Mucosa of descending colon (tissue), 3 donors: Measurements from ENCODE around the gene ANKMY1. TPM values are rescaled to one million over a fixed set of nuclear protein-coding genes. Genes with fewer than 3 reads are reported as not detected.

Source experiments
- ATAC-seq: fragments of 200-7000 bp; cut with Tn5 transposase; one replicate; pipeline ENCODE4 v1.9.1; 2020; ENCODE audit warnings: mild to moderate bottlenecking, moderate library complexity
- DNase-seq, 3 donors: peaks; one replicate each; pipeline ENCODE4 v3.0.0-alpha.2; 2020
- H3K36me3 ChIP-seq: fragments of 200-600 bp; one replicate; pipeline ENCODE4 v1.8.0; 2021; ENCODE audit warnings: low read depth, mild to moderate bottlenecking
- H3K4me1 ChIP-seq: fragments of 200-600 bp; one replicate; pipeline ENCODE4 v1.8.0; 2021; ENCODE audit warnings: low read depth, mild to moderate bottlenecking
- H3K4me3 ChIP-seq: fragments of 200-600 bp; one replicate; pipeline ENCODE4 v1.8.0; 2021; ENCODE audit warnings: mild to moderate bottlenecking
- H3K9me3 ChIP-seq: fragments of 200-600 bp; one replicate; pipeline ENCODE4 v1.8.0; 2021; ENCODE audit warnings: mild to moderate bottlenecking
- CTCF ChIP-seq: fragments of 200-600 bp; IDR thresholded peaks from one replicate; pipeline ENCODE4 v1.8.0; 2022; ENCODE audit warnings: antibody characterized with exemption, mild to moderate bottlenecking
- intact Hi-C, 2 donors: fragments of 100-400 bp; cut with DNase I in 1 of 2; cut with micrococcal nuclease in 1 of 2; formaldehyde crosslinking; loops; one replicate each; pipeline versions ENCODE4 v1.11.0 to v1.11.1; 2022; cut with DNase I, micrococcal nuclease
- total RNA-seq, 3 donors: library from RNA; stranded (reverse); fragmentation: NEBNext Ultra II Directional in 2 of 3; extraction: Animal tissue kit (Norgen Biotek cat#: 25700) in 2 of 3; gene quantifications; one replicate each; pipeline versions ENCODE4 v1.2.1 to v1.2.4, GENCODE V29; 2021 to 2023
- donor health status: DM: no; HTN: no; CAD: no; lungs with moderate emphysema.
- donor health status: DM: no; HTN: no; CAD: no.
- donor health status: DM: no; HTN: yes; CAD: no.

ANKMY1 gene
- total RNA-seq, 3 donors from 2014 or later = 23.0 to 32.7 (median 23.5) TPM

GRCh38 chr2:240596080-240596460 is 38.3 kb upstream of the ANKMY1 start:
- DNase-seq (peak in 1 of 3 donors; percentile 41), ATAC-seq (no peak)
- TF ChIP-seq CTCF = no peak
- Histone ChIP-seq H3K4me3 (no peak overlapping the region), H3K9me3 (no peaks in the 10 kb centered on the region), H3K36me3 (no peaks in the 10 kb centered on the region), H3K4me1 (no peaks in the 10 kb centered on the region)
- intact Hi-C loops = no loop called here

DNA sequence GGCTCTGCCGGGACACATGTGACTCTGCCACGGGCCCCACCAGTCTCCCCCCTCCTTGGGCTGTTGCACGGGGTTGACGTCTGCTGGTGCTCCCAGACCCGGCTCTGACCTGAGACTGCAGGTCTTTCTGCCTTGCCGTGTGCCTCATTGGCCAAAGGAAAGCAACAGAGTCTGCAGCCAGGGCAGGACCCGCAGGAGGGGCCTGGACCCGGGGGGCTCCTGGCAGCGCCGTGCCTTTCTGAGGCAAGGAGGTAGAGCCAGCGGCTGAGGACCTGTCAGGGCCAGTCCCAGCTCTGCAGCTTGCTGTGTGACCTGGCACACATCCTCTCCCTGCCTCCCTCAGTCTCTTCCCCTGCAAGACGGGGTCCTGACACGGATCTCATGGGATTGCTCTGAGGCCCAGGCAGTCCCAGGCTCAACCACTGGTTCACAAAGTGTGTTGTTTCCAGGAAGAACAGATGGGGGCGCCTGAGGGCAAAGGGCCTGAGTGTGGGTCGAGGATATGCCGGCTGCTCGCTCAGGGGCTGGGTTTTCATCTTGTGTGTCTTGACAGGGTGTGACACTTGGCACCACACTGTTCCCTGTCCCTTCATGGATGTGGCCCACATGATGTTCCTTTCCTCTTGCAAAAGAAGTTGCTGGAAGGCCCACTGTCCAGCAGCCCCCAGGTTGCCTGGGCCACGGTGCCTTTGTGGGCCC is 37.7 kb upstream of the ANKMY1 start:
- Histone ChIP-seq H3K9me3 (no peaks in the 10 kb centered on the region), H3K36me3 (no peaks in the 10 kb centered on the region)
- intact Hi-C loops = no loop called here

GRCh38 chr2:240594511-240595380 is 37.0 kb upstream of the ANKMY1 start:
- no peak for TF ChIP-seq CTCF
- Histone ChIP-seq H3K4me3 (no peak overlapping the region), H3K36me3 (no peaks in the 10 kb centered on the region), H3K4me1 (no peaks in the 10 kb centered on the region), H3K9me3 (no peaks in the 10 kb centered on the region)
- DNase-seq (peak in 1 of 3 donors; percentile 43), ATAC-seq (no peak)
- intact Hi-C loops = no loop called here

More for the DNA sequence above, 37.7 kb upstream of the ANKMY1 start:
- DNase-seq = peak in 2 of 3 donors; percentile 41 to 45
- TF ChIP-seq CTCF = no peak
- peak; percentile 57 for ATAC-seq
- no peaks in the 10 kb centered on the region for H3K4me1 ChIP-seq
- H3K4me3 ChIP-seq = no peak overlapping the region

DNA sequence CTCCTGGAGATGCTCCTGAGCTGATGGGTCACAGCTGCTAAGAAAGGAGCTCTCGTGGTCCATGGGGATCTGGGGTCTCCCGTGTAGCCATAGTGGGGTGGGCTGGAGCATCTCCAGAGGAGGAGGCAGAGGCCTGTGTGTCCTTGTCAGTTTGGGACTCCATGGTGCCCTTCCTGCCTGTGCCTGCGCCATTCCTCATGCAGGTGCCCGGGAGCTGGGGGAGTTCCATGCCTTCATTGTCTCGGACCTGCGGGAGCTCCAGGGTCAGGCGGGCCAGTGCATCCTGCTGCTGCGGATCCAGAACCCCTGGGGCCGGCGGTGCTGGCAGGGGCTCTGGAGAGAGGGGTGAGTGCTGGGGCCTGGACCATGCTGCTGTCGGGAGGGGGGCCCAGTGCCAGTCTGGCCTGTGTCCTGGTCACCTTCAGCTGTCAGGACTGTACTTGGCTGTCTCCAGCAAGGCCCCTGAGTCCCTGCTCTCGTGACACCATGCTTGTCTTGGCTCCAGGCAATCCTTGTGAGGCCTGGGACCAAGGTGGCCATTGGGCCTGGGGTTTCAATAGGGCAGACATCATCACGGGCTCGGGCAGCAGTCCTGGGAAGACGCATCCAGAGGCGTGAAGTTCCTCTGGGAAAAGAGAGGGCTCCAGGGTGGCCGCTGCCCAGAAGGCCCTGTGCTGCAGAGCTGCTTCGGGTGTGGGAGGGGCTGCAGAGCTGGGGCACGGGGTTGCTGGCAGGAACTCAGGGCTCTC is 36.1 kb upstream of the ANKMY1 start:
- DNase-seq (peak in 2 of 3 donors; percentile 21 to 45), ATAC-seq (no peak)
- Histone ChIP-seq H3K9me3 (no peaks in the 10 kb centered on the region), H3K4me1 (no peaks in the 10 kb centered on the region), H3K36me3 (no peaks in the 10 kb centered on the region), H3K4me3 (no peak overlapping the region)
- intact Hi-C loops = no loop called here
- no peak for TF ChIP-seq CTCF

DNA sequence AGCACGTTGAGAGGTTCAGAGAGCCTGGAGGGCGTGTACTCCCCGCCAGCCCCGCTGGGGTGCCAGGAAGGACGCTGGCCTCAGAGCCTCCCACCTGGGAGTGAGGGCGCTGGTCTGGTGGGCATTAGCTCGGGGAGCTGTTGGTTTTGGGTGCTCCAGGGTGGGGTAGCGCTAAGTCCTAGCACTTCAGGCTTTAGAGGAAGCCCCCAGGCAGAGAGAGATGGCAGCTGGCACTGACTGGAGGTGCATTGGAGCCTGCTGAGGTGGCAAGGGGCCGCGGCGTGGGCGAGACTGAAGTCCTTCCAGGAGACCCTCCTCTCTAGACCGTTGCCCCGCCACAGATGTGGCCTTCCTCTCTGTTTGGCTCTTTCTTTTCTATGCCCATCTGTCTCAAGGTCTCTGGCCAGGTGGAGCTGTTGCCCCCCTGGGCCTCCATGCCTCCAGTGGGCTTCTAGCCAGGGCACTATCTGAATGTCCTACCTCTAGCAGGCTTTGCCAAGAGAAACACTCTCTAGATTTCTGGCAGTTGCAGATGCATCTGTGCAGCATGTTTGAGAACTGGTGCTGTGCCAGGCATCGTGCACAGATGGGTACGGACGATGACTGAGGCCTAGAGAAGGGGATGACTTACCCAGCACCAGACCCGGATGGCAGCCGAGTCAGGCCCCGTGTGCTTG is 35.4 kb upstream of the ANKMY1 start:
- Histone ChIP-seq H3K4me3 (no peak overlapping the region), H3K4me1 (peaks cover 4% of the 10 kb centered on the region), H3K36me3 (no peaks in the 10 kb centered on the region), H3K9me3 (no peaks in the 10 kb centered on the region)
- DNase-seq (peak in 1 of 3 donors; percentile 35), ATAC-seq (no peak)
- no peak for TF ChIP-seq CTCF
- intact Hi-C loops = no loop called here
